Calu3 (cell line): ENCODE measurements around the gene OTOP3. TPM values are rescaled to one million over a fixed set of nuclear protein-coding genes. Genes with fewer than 3 reads are reported as not detected.

Experiments used
- BruUV-seq: library from RNA; stranded (reverse); fragments of 400-500 nt; replicated peaks from 2 replicates; lab custom pipeline; 2021; lab: Mats Ljungman, UMichigan
- CTCF ChIA-PET: fragments of 300-600 bp; sonication (Branson Sonifier 250); formaldehyde crosslinking; loops from one replicate; lab custom pipeline; 2022; ENCODE audit warnings: antibody characterized with exemption; lab: Charles Lee
- DNase-seq: peaks from one replicate; pipeline ENCODE4 v3.0.0; 2022
- H3K27ac Mint-ChIP-seq: one replicate; pipeline ENCODE4 v1.8.0; 2022; ENCODE audit warnings: mixed read lengths; ENCODE audit not compliant: unreplicated experiment
- H3K27me3 Mint-ChIP-seq: one replicate; pipeline ENCODE4 v1.8.0; 2022; ENCODE audit warnings: mixed read lengths; ENCODE audit not compliant: unreplicated experiment
- H3K36me3 Mint-ChIP-seq: one replicate; pipeline ENCODE4 v1.8.0; 2022; ENCODE audit warnings: mild to moderate bottlenecking, moderate library complexity, mixed read lengths; ENCODE audit not compliant: insufficient read depth, unreplicated experiment
- H3K4me1 Mint-ChIP-seq: one replicate; pipeline ENCODE4 v1.8.0; 2022; ENCODE audit warnings: mild to moderate bottlenecking, low read depth, mixed read lengths; ENCODE audit not compliant: unreplicated experiment
- H3K4me3 Mint-ChIP-seq: one replicate; pipeline ENCODE4 v1.8.0; 2022; ENCODE audit warnings: mild to moderate bottlenecking, low read depth, moderate library complexity, mixed read lengths; ENCODE audit not compliant: unreplicated experiment
- H3K9me3 Mint-ChIP-seq: one replicate; pipeline ENCODE4 v1.8.0; 2022; ENCODE audit warnings: low read depth, mixed read lengths; ENCODE audit not compliant: unreplicated experiment
- CTCF ChIP-seq: fragments of 200-600 bp; IDR thresholded peaks from one replicate; pipeline ENCODE4 v1.8.0; 2022; ENCODE audit warnings: antibody characterized with exemption; ENCODE audit not compliant: unreplicated experiment
- intact Hi-C: fragments of 100-400 bp; cut with micrococcal nuclease; formaldehyde crosslinking; loops from one replicate; pipeline ENCODE4 v1.10.0; 2022; ENCODE audit not compliant: unreplicated experiment
- total RNA-seq: library from RNA; stranded (reverse); gene quantifications from 2 replicates; pipeline ENCODE4 v1.2.3, GENCODE V29; 2022

OTOP3 gene
- total RNA-seq, 1 experiment from 2014 or later, result not detected

GRCh38 chr17:74892974-74893911 lies 42.5 kb upstream of the OTOP3 start, which contains the start of gene FADS6:
Gene FADS6 (minus strand): TSS chr17:74893633. CDS start chr17:74893595, 38 bp downstream.
- TF ChIP-seq CTCF, result no peak
- Mint-ChIP-seq H3K4me1 (no peaks in the 10 kb centered on the region), H3K27me3 (peaks cover 86% of the 10 kb centered on the region), H3K4me3 (peak within 1 kb of the TSS; percentile 57), H3K36me3 (no peaks in the 10 kb centered on the region), H3K9me3 (no peaks in the 10 kb centered on the region), H3K27ac (no peak within 1 kb of the TSS)
- BruUV-seq, result no TSS peak
- intact Hi-C loops, result no loop called here
- no peak for DNase-seq
- CTCF ChIA-PET, result interaction anchor here (0.6 kb wide), 1 partner anchor 453 kb away, joined by 4 read pairs; no protein-coding TSS in a partner anchor

GRCh38 chr17:74893936-74894671 lies 41.6 kb upstream of the OTOP3 start:
- CTCF ChIA-PET, result interaction anchor here (0.6 kb wide), 3 partner anchors 21 to 452 kb away, joined by 4 to 6 read pairs (median 5); no protein-coding TSS in a partner anchor
- H3K27ac Mint-ChIP-seq, result no peak overlapping the region
- H3K27me3 Mint-ChIP-seq, result peaks cover 83% of the 10 kb centered on the region
- DNase-seq, result no peak
- TF ChIP-seq CTCF, result no peak
- no TSS peak for BruUV-seq
- no peaks in the 10 kb centered on the region for H3K36me3 Mint-ChIP-seq
- H3K4me1 Mint-ChIP-seq, result no peaks in the 10 kb centered on the region
- no peaks in the 10 kb centered on the region for H3K9me3 Mint-ChIP-seq
- intact Hi-C loops, result no loop called here
- H3K4me3 Mint-ChIP-seq, result peak overlapping the region; percentile 57

GRCh38 chr17:74898376-74898946 lies 37.2 kb upstream of the OTOP3 start:
- peaks cover 76% of the 10 kb centered on the region for H3K27me3 Mint-ChIP-seq
- no peak overlapping the region for H3K27ac Mint-ChIP-seq
- BruUV-seq, result no TSS peak
- H3K4me1 Mint-ChIP-seq, result no peaks in the 10 kb centered on the region
- no peaks in the 10 kb centered on the region for H3K9me3 Mint-ChIP-seq
- TF ChIP-seq CTCF, result no peak
- no peak for DNase-seq
- no peaks in the 10 kb centered on the region for H3K36me3 Mint-ChIP-seq
- intact Hi-C loops, result no loop called here
- H3K4me3 Mint-ChIP-seq, result no peak overlapping the region
- CTCF ChIA-PET, result no interaction called here

GRCh38 chr17:74900208-74900607 lies 35.5 kb upstream of the OTOP3 start:
- intact Hi-C loops, result no loop called here
- Mint-ChIP-seq H3K27me3 (peaks cover 66% of the 10 kb centered on the region), H3K27ac (no peak overlapping the region), H3K36me3 (no peaks in the 10 kb centered on the region), H3K4me1 (no peaks in the 10 kb centered on the region), H3K4me3 (no peak overlapping the region), H3K9me3 (no peaks in the 10 kb centered on the region)
- no TSS peak for BruUV-seq
- CTCF ChIA-PET, result interaction anchor here (1.0 kb wide), 1 partner anchor 72 kb away, joined by 5 read pairs; no protein-coding TSS in a partner anchor
- TF ChIP-seq CTCF, result no peak
- DNase-seq, result no peak
